ENCODE measurements around the gene RELB. TPM values are rescaled to one million over a fixed set of nuclear protein-coding genes. Genes with fewer than 3 reads are reported as not detected.

The RELB gene
- total and polyA plus RNA-seq, 2 donors (not counting 1 experiment from before 2014, with no cell fraction given): 2.3 to 11.7 TPM

- peaks cover 17% of the 10 kb centered on the region for H3K36me3 ChIP-seq (ENCODE audit: control insufficient read depth, insufficient read depth, low read length)
- no peak overlapping the region for H2AFZ ChIP-seq (ENCODE audit: low read length)
- H4K20me1 ChIP-seq (ENCODE audit: control insufficient read depth, extremely low read depth, insufficient read depth, low read length): no peaks in the 10 kb centered on the region
- H3K27ac ChIP-seq (ENCODE audit: insufficient read depth, low read length): no peak overlapping the region
- no peaks in the 10 kb centered on the region for H3K9me3 ChIP-seq (ENCODE audit: control insufficient read depth, insufficient read depth, low read depth, low read length)
- peak overlapping the region in 2 of 4 experiments; percentile 12 to 22 for H3K4me3 ChIP-seq (replicated peaks in 1 of 4; ENCODE audit: control extremely low read depth in 1 of 4, insufficient read depth in 1 of 4, low read depth in 3 of 4, low read length in 4 of 4)
- no peaks in the 10 kb centered on the region for H3K27me3 ChIP-seq (ENCODE audit: control insufficient read depth, insufficient read depth, low read length)
- no peak for DNase-seq (ENCODE audit: low read depth in 2 of 2)
- no peak overlapping the region for H3K9ac ChIP-seq (ENCODE audit: insufficient read depth, low read length)
- TF ChIP-seq CTCF (conservative IDR thresholded peaks at IDR 0.05 in 1 of 2, IDR thresholded peaks at IDR 0.05 in 1 of 2; ENCODE audit: low read depth in 1 of 2, low read length in 2 of 2) (no peak), EZH2 (IDR thresholded peaks at IDR 0.05; ENCODE audit: low read length, missing control alignments) (no peak)
- peaks cover 5% of the 10 kb centered on the region for H3K79me2 ChIP-seq (ENCODE audit: control insufficient read depth, insufficient read depth, low read length)
- H3K4me1 ChIP-seq (ENCODE audit: control insufficient read depth, extremely low read depth, insufficient read depth, low read length): peaks cover 2% of the 10 kb centered on the region
- H3K4me2 ChIP-seq (ENCODE audit: extremely low read depth, insufficient read depth, low read length): peak overlapping the region; percentile 13
Observed at GRCh38 chr19:45074744-45075300, 73.6 kb downstream of the RELB start.

- H3K9me3 ChIP-seq (ENCODE audit: control insufficient read depth, insufficient read depth, low read depth, low read length): no peaks in the 10 kb centered on the region
- H4K20me1 ChIP-seq (ENCODE audit: control insufficient read depth, extremely low read depth, insufficient read depth, low read length): no peaks in the 10 kb centered on the region
- peaks cover 12% of the 10 kb centered on the region for H3K36me3 ChIP-seq (ENCODE audit: control insufficient read depth, insufficient read depth, low read length)
- H3K9ac ChIP-seq (ENCODE audit: insufficient read depth, low read length): peak overlapping the region; percentile 42
- H3K4me3 ChIP-seq (replicated peaks in 1 of 4; ENCODE audit: control extremely low read depth in 1 of 4, insufficient read depth in 1 of 4, low read depth in 3 of 4, low read length in 4 of 4): peak overlapping the region; percentile 31 to 52 (median 34)
- DNase-seq (ENCODE audit: low read depth in 2 of 2): peak; percentile 26 to 53
- no peaks in the 10 kb centered on the region for H3K27me3 ChIP-seq (ENCODE audit: control insufficient read depth, insufficient read depth, low read length)
- no peak overlapping the region for H3K27ac ChIP-seq (ENCODE audit: insufficient read depth, low read length)
- H3K4me1 ChIP-seq (ENCODE audit: control insufficient read depth, extremely low read depth, insufficient read depth, low read length): peaks cover 6% of the 10 kb centered on the region
- H3K79me2 ChIP-seq (ENCODE audit: control insufficient read depth, insufficient read depth, low read length): peaks cover 11% of the 10 kb centered on the region
- H3K4me2 ChIP-seq (ENCODE audit: extremely low read depth, insufficient read depth, low read length): peak overlapping the region; percentile 78
- TF ChIP-seq CTCF (conservative IDR thresholded peaks at IDR 0.05 in 1 of 2, IDR thresholded peaks at IDR 0.05 in 1 of 2; ENCODE audit: low read depth in 1 of 2, low read length in 2 of 2): no peak
- H2AFZ ChIP-seq (ENCODE audit: low read length): peak overlapping the region; percentile 49
Observed at GRCh38 chr19:45075301-45076028, 74.2 kb downstream of the RELB start.

GRCh38 chr19:45076029-45076850 is 75.0 kb downstream of the RELB start, which contains the start of gene ZNF296:
ZNF296 (minus strand) TSS chr19:45076478; CDS start chr19:45076373, 105 bp downstream.
- Histone ChIP-seq H4K20me1 (ENCODE audit: control insufficient read depth, extremely low read depth, insufficient read depth, low read length) (no peaks in the 10 kb centered on the region), H3K27me3 (ENCODE audit: control insufficient read depth, insufficient read depth, low read length) (no peaks in the 10 kb centered on the region), H3K9me3 (ENCODE audit: control insufficient read depth, insufficient read depth, low read depth, low read length) (no peaks in the 10 kb centered on the region), H3K4me3 (replicated peaks in 1 of 4; ENCODE audit: control extremely low read depth in 1 of 4, insufficient read depth in 1 of 4, low read depth in 3 of 4, low read length in 4 of 4) (peak within 1 kb of the TSS; percentile 31 to 58 (median 44)), H3K36me3 (ENCODE audit: control insufficient read depth, insufficient read depth, low read length) (peaks cover 7% of the 10 kb centered on the region), H3K79me2 (ENCODE audit: control insufficient read depth, insufficient read depth, low read length) (peaks cover 19% of the 10 kb centered on the region), H3K27ac (ENCODE audit: insufficient read depth, low read length) (no peak within 1 kb of the TSS), H3K4me2 (ENCODE audit: extremely low read depth, insufficient read depth, low read length) (peak within 1 kb of the TSS; percentile 78), H3K4me1 (ENCODE audit: control insufficient read depth, extremely low read depth, insufficient read depth, low read length) (peaks cover 6% of the 10 kb centered on the region), H3K9ac (ENCODE audit: insufficient read depth, low read length) (peak within 1 kb of the TSS; percentile 42), H2AFZ (ENCODE audit: low read length) (peak within 1 kb of the TSS; percentile 49)
- peak; percentile 25 to 43 for DNase-seq (ENCODE audit: low read depth in 2 of 2)
- TF ChIP-seq CTCF (conservative IDR thresholded peaks at IDR 0.05 in 1 of 2, IDR thresholded peaks at IDR 0.05 in 1 of 2; ENCODE audit: low read depth in 1 of 2, low read length in 2 of 2) (no peak), EZH2 (IDR thresholded peaks at IDR 0.05; ENCODE audit: low read length, missing control alignments) (no peak)
